Measurements from ENCODE around the gene SLC9A3.
"Not testable (repeated sequence)": the region's sequence is repeated elsewhere in the genome, so short reads cannot be mapped to it uniquely, and the experiment has no call there.

The SLC9A3 gene

GRCh38 chr5:523441-524222 lies 617 bp downstream of the SLC9A3 start:
- no peak for DNase-seq

GRCh38 chr5:522899-523440 lies 1.3 kb downstream of the SLC9A3 start:
- DNase-seq = no peak

- no peak for DNase-seq
Observed at GRCh38 chr5:522116-522515, 2.1 kb downstream of the SLC9A3 start.

- DNase-seq = no peak
Observed at GRCh38 chr5:521680-522079, 2.6 kb downstream of the SLC9A3 start.

GRCh38 chr5:520850-521226 lies 3.4 kb downstream of the SLC9A3 start:
- DNase-seq = no peak

- no peak for DNase-seq
Observed at GRCh38 chr5:520196-520849, 3.9 kb downstream of the SLC9A3 start.

- DNase-seq = no peak
Observed at GRCh38 chr5:518721-519120, 5.5 kb downstream of the SLC9A3 start.

- no peak for DNase-seq
Observed at GRCh38 chr5:517535-518100, 6.6 kb downstream of the SLC9A3 start.

- no peak for DNase-seq
Observed at GRCh38 chr5:516980-517379, 7.3 kb downstream of the SLC9A3 start.

- DNase-seq = no peak
Observed at GRCh38 chr5:516338-516925, 7.8 kb downstream of the SLC9A3 start.

GRCh38 chr5:515273-515836 lies 8.9 kb downstream of the SLC9A3 start:
- no peak for DNase-seq

- DNase-seq = no peak
Observed at GRCh38 chr5:514673-515072, 9.6 kb downstream of the SLC9A3 start.

- DNase-seq = no peak
Observed at GRCh38 chr5:514101-514485, 10.2 kb downstream of the SLC9A3 start.

GRCh38 chr5:513216-514100 lies 10.8 kb downstream of the SLC9A3 start:
- no peak for DNase-seq

GRCh38 chr5:511476-511875 lies 12.8 kb downstream of the SLC9A3 start:
- no peak for DNase-seq

GRCh38 chr5:510521-510920 lies 13.7 kb downstream of the SLC9A3 start:
- DNase-seq = no peak

- no peak for DNase-seq
Observed at GRCh38 chr5:509611-510185, 14.6 kb downstream of the SLC9A3 start.

- DNase-seq = not testable (repeated sequence)
Observed at GRCh38 chr5:507986-508575, 16.2 kb downstream of the SLC9A3 start.

GRCh38 chr5:505951-506525 lies 18.2 kb downstream of the SLC9A3 start:
- DNase-seq = no peak

- DNase-seq = no peak
Observed at GRCh38 chr5:504326-505154, 19.7 kb downstream of the SLC9A3 start.

Data from stimulated activated CD8-positive, alpha-beta memory T cell treated with anti-CD3 and anti-CD28 coated beads, Interleukin-4, amount 100 ng/mL, for 48 hours (primary cell).